Tibial nerve (tissue), 4 donors: Measurements from ENCODE around the gene ZCWPW1. TPM values are rescaled to one million over a fixed set of nuclear protein-coding genes. Genes with fewer than 3 reads are reported as not detected.
"Not testable (repeated sequence)": the region's sequence is repeated elsewhere in the genome, so short reads cannot be mapped to it uniquely, and the experiment has no call there.

Experiments used
- DNase-seq, 2 donors: peaks; one replicate each; pipeline ENCODE4 v3.0.0-alpha.2; 2019; ENCODE audit warnings: low spot score in 2 of 2
- H3K27ac ChIP-seq, 4 donors: fragments of 200-600 bp; sonication (generic) in 3 of 4; one replicate each; pipeline ENCODE4 v1.5.1; 2017 to 2019; ENCODE audit warnings: mild to moderate bottlenecking in 1 of 4
- H3K27me3 ChIP-seq, 2 donors: fragments of 200-600 bp; sonication (generic) in 1 of 2; one replicate each; pipeline versions ENCODE4 v1.5.1 to v1.6.0; 2017 to 2019
- H3K36me3 ChIP-seq, 3 donors: fragments of 200-600 bp; sonication (generic); one replicate each; pipeline ENCODE4 v1.5.1; 2018 to 2019
- H3K4me1 ChIP-seq, 4 donors: fragments of 200-600 bp; sonication (generic) in 3 of 4; one replicate each; pipeline ENCODE4 v1.5.1; 2017 to 2019
- H3K4me3 ChIP-seq, 4 donors: fragments of 200-600 bp; sonication (generic) in 3 of 4; one replicate each; pipeline ENCODE4 v1.5.1; 2017 to 2019; ENCODE audit warnings: mild to moderate bottlenecking in 1 of 4, moderate library complexity in 1 of 4
- H3K9me3 ChIP-seq, 4 donors: fragments of 200-600 bp; sonication (generic) in 3 of 4; one replicate each; pipeline ENCODE4 v1.5.1; 2017 to 2019
- EP300 ChIP-seq, 2 donors: sonication (generic); formaldehyde crosslinking; IDR thresholded peaks; one replicate each; pipeline ENCODE4 v1.6.1; 2017; ENCODE audit warnings: antibody characterized with exemption in 2 of 2, mild to moderate bottlenecking in 1 of 2
- POLR2A ChIP-seq, 2 donors: fragments of 450-650 bp; IDR thresholded peaks; one replicate each; pipeline ENCODE4 v1.6.1; 2017; ENCODE audit warnings: antibody characterized with exemption in 2 of 2, mild to moderate bottlenecking in 2 of 2, moderate library complexity in 2 of 2
- WGBS, 2 donors: methylation state at CpG; one replicate each; pipeline ENCODE4 v1.1.5; 2018; 5-methylcytosine and 5-hydroxymethylcytosine counted together
- total RNA-seq, 4 donors: library from RNA; depleted of rRNA; stranded (reverse); fragments of >200 nt; gene quantifications; one replicate each; pipeline ENCODE4 v1.1.0, GENCODE V29; 2016
- TF ChIP-seq, protein P1 (sequence below), 5 experiments: fragments of 200-600 bp in 3 of 5; fragments of 450-650 bp in 2 of 5; sonication (generic) in 3 of 5; IDR thresholded peaks; one replicate each; pipeline ENCODE4 v1.5.1; 2016 to 2019; ENCODE audit warnings: antibody characterized with exemption in 5 of 5, mild to moderate bottlenecking in 3 of 5, moderate library complexity in 2 of 5

The ZCWPW1 gene
- total RNA-seq, 4 donors from 2014 or later, result 3.6 to 7.3 (median 4.9) TPM

- peak overlapping the region in 2 of 4 donors; percentile 12 to 85 for H3K27ac ChIP-seq
- no peaks in the 10 kb centered on the region for H3K9me3 ChIP-seq
- DNase-seq, result no peak
- no peaks in the 10 kb centered on the region for H3K36me3 ChIP-seq
- H3K27me3 ChIP-seq, result no peaks in the 10 kb centered on the region
- WGBS, 2 donors, result 85 to 93% methylated on average over 9 of the region's 9 CpGs
- TF ChIP-seq EP300 (IDR thresholded peaks at IDR 0.05) (no peak), POLR2A (IDR thresholded peaks at IDR 0.05) (no peak)
- TF ChIP-seq, protein P1, sequence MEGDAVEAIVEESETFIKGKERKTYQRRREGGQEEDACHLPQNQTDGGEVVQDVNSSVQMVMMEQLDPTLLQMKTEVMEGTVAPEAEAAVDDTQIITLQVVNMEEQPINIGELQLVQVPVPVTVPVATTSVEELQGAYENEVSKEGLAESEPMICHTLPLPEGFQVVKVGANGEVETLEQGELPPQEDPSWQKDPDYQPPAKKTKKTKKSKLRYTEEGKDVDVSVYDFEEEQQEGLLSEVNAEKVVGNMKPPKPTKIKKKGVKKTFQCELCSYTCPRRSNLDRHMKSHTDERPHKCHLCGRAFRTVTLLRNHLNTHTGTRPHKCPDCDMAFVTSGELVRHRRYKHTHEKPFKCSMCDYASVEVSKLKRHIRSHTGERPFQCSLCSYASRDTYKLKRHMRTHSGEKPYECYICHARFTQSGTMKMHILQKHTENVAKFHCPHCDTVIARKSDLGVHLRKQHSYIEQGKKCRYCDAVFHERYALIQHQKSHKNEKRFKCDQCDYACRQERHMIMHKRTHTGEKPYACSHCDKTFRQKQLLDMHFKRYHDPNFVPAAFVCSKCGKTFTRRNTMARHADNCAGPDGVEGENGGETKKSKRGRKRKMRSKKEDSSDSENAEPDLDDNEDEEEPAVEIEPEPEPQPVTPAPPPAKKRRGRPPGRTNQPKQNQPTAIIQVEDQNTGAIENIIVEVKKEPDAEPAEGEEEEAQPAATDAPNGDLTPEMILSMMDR (IDR thresholded peaks at IDR 0.05), result no peak
- H3K4me1 ChIP-seq, result peaks cover 0 to 23% (median 11%) of the 10 kb centered on the region in 4 donors
- H3K4me3 ChIP-seq, result no peak overlapping the region
Measured at GRCh38 chr7:100443096-100443840, 14.8 kb upstream of the ZCWPW1 start.

DNA sequence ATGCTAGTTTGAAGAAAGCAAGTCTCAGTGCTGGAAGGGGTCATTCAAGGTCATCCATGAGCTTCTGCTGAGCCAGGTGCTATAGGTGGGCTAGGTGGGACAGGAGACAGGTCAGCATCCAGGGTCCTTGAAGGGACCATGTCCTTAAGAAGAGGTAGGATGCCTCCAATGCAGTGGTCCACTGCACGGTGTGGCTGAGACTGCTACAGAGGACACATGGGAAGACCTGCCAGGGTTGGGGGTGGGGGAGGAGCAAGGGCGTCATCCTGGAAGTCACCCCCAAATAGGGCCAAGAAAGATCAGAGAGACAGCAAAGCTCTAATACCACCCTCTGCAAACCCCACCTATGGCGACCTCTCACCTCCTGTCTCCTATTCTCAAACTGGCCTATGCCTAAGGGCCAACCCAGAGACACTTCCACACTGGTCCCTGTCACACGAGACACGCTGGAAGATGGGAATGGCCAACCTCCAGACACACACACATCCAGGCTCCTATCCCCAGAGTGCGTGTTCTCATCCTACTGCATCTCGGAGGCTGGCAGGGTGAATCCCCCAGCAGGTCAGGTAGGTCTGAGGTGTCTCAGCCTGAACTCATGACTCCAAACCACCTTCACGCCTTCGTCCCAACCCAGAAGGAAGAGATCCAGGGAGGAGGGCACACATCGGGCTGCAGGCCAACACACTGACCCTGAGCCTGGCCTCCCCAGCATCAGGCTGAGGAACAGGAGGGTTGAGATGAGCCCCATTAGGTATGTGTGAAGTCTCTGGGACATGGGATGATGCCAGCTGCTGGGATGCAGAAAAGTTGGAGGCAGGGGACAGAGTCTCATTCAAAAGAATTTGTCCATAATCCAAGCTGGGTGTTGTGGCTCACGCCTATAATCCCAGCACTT lies 13.4 kb upstream of the ZCWPW1 start:
- Histone ChIP-seq H3K9me3 (no peaks in the 10 kb centered on the region), H3K36me3 (no peaks in the 10 kb centered on the region), H3K4me3 (no peak overlapping the region), H3K27ac (no peak overlapping the region), H3K4me1 (peaks cover 0 to 23% (median 11%) of the 10 kb centered on the region in 4 donors), H3K27me3 (no peaks in the 10 kb centered on the region)
- TF ChIP-seq, protein P1 (IDR thresholded peaks at IDR 0.05), result no peak
- TF ChIP-seq POLR2A (IDR thresholded peaks at IDR 0.05), result no peak
- no peak for TF ChIP-seq EP300 (IDR thresholded peaks at IDR 0.05)
- 88 to 91% methylated on average over 11 of the region's 11 CpGs for WGBS, 2 donors
- DNase-seq, result no peak

GRCh38 chr7:100439244-100439643 lies 10.7 kb upstream of the ZCWPW1 start:
- DNase-seq, result not testable (repeated sequence)

GRCh38 chr7:100438731-100439130 lies 10.2 kb upstream of the ZCWPW1 start:
- 92% methylated on average over 8 of the region's 8 CpGs for WGBS, 2 donors
- H3K36me3 ChIP-seq, result peaks cover 0 to 12% (median 7%) of the 10 kb centered on the region in 3 donors
- H3K27ac ChIP-seq, DNase-seq, H3K27me3 ChIP-seq, H3K9me3 ChIP-seq, H3K4me3 ChIP-seq: not testable (repeated sequence)
- H3K4me1 ChIP-seq, result peaks cover 0 to 22% (median 11%) of the 10 kb centered on the region in 4 donors

More at GRCh38 chr7:100439244-100439643, 10.7 kb upstream of the ZCWPW1 start:
- not testable (repeated sequence) for H3K27ac ChIP-seq, H3K27me3 ChIP-seq, H3K4me3 ChIP-seq, H3K36me3 ChIP-seq, H3K9me3 ChIP-seq
- H3K4me1 ChIP-seq, result peaks cover 0 to 24% (median 14%) of the 10 kb centered on the region in 4 donors
- 89 to 90% methylated on average over 7 of the region's 7 CpGs for WGBS, 2 donors

GRCh38 chr7:100438172-100438571 lies 9.7 kb upstream of the ZCWPW1 start:
- H3K36me3 ChIP-seq, result peaks cover 0 to 17% (median 7%) of the 10 kb centered on the region in 3 donors
- H3K9me3 ChIP-seq, result no peaks in the 10 kb centered on the region
- no peak for DNase-seq
- peaks cover 0 to 22% (median 11%) of the 10 kb centered on the region in 4 donors for H3K4me1 ChIP-seq
- H3K27me3 ChIP-seq, result no peaks in the 10 kb centered on the region
- peak overlapping the region in 1 of 4 donors; percentile 22 for H3K27ac ChIP-seq
- WGBS, 2 donors, result 49 to 55% methylated on average over 2 of the region's 2 CpGs
- no peak overlapping the region for H3K4me3 ChIP-seq
- TF ChIP-seq, protein P1 (IDR thresholded peaks at IDR 0.05), result no peak
- TF ChIP-seq EP300 (IDR thresholded peaks at IDR 0.05) (no peak), POLR2A (IDR thresholded peaks at IDR 0.05) (no peak)
